ENCODE results near the gene SREK1. TPM values are rescaled to one million over a fixed set of nuclear protein-coding genes. Genes with fewer than 3 reads are reported as not detected.

Gene SREK1
- total RNA-seq, 1 experiment from 2014 or later: 99.6 TPM

- peaks cover 6% of the 10 kb centered on the region for H3K36me3 Mint-ChIP-seq (ENCODE audit: insufficient read depth, unreplicated experiment)
- CTCF ChIA-PET: no interaction called here
- no peaks in the 10 kb centered on the region for H3K27me3 Mint-ChIP-seq (ENCODE audit: unreplicated experiment)
- H3K4me3 Mint-ChIP-seq (ENCODE audit: low read depth, unreplicated experiment): no peak overlapping the region
- TF ChIP-seq, protein P1, sequence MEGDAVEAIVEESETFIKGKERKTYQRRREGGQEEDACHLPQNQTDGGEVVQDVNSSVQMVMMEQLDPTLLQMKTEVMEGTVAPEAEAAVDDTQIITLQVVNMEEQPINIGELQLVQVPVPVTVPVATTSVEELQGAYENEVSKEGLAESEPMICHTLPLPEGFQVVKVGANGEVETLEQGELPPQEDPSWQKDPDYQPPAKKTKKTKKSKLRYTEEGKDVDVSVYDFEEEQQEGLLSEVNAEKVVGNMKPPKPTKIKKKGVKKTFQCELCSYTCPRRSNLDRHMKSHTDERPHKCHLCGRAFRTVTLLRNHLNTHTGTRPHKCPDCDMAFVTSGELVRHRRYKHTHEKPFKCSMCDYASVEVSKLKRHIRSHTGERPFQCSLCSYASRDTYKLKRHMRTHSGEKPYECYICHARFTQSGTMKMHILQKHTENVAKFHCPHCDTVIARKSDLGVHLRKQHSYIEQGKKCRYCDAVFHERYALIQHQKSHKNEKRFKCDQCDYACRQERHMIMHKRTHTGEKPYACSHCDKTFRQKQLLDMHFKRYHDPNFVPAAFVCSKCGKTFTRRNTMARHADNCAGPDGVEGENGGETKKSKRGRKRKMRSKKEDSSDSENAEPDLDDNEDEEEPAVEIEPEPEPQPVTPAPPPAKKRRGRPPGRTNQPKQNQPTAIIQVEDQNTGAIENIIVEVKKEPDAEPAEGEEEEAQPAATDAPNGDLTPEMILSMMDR (IDR thresholded peaks at IDR 0.05; ENCODE audit: unreplicated experiment): no peak
- peaks cover 20% of the 10 kb centered on the region for H3K4me1 Mint-ChIP-seq (ENCODE audit: low read depth, unreplicated experiment)
- H3K9me3 Mint-ChIP-seq (ENCODE audit: low read depth, unreplicated experiment): no peaks in the 10 kb centered on the region
- DNase-seq: no peak
- H3K27ac Mint-ChIP-seq (ENCODE audit: unreplicated experiment): no peak overlapping the region
- intact Hi-C loops (cut with micrococcal nuclease; ENCODE audit: unreplicated experiment): no loop called here
- no TSS peak for BruUV-seq (replicated peaks)
Measured at GRCh38 chr5:66151030-66151429, 6.9 kb downstream of the SREK1 start.

DNA sequence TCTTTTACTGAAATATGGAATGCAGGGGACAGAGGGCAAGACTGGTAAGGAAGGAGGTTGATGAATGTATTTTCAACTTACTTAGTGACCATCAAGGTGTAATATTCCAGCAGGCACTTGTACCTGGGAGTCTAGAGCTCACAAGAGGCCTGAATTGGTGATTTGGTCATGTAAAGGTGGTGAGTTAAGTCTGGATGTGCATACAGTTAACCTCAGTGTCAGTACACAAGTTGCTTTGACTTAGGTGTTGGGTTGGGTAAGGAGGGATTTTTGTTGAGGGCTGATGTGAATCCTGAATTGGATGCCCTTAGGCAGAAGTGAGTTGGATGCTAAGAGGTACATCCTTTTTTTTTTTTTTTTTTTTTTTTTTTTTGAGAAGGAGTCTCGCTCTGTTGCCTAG, 7.4 kb downstream of the SREK1 start:
- peaks cover 20% of the 10 kb centered on the region for H3K4me1 Mint-ChIP-seq (ENCODE audit: low read depth, unreplicated experiment)
- H3K9me3 Mint-ChIP-seq (ENCODE audit: low read depth, unreplicated experiment): no peaks in the 10 kb centered on the region
- H3K27me3 Mint-ChIP-seq (ENCODE audit: unreplicated experiment): no peaks in the 10 kb centered on the region
- no TSS peak for BruUV-seq (replicated peaks)
- CTCF ChIA-PET: interaction anchor here (0.7 kb wide), 1 partner anchor 143 kb away, joined by 5 read pairs; no protein-coding TSS in a partner anchor
- TF ChIP-seq, protein P1 (IDR thresholded peaks at IDR 0.05; ENCODE audit: unreplicated experiment): no peak
- intact Hi-C loops (cut with micrococcal nuclease; ENCODE audit: unreplicated experiment): no loop called here
- no peak overlapping the region for H3K4me3 Mint-ChIP-seq (ENCODE audit: low read depth, unreplicated experiment)
- H3K36me3 Mint-ChIP-seq (ENCODE audit: insufficient read depth, unreplicated experiment): peaks cover 1% of the 10 kb centered on the region
- DNase-seq: no peak
- H3K27ac Mint-ChIP-seq (ENCODE audit: unreplicated experiment): no peak overlapping the region

DNA sequence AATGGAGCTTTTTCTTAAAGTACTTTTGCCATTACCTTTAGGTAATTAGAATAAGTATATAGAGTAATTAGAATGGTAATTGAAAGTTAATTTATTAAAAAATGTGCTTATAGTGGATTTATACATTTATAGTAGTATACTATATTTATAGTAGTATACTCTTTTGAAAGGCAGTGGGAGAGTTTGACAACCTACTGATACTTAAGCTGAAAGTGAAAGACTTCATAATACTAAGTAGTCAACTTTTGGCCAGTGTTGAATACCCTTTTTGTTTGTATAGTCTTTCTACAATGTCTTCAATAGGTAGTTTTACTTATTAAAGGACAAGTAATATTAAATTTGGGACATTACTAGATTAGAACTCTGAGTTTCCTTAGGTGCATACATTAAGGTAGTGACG, 12.9 kb downstream of the SREK1 start:
- intact Hi-C loops (cut with micrococcal nuclease; ENCODE audit: unreplicated experiment): no loop called here
- no TSS peak for BruUV-seq (replicated peaks)
- H3K4me1 Mint-ChIP-seq (ENCODE audit: low read depth, unreplicated experiment): peaks cover 8% of the 10 kb centered on the region
- CTCF ChIA-PET: interaction anchor here (1.2 kb wide), 1 partner anchor 11 kb away, joined by 5 read pairs; no protein-coding TSS in a partner anchor
- H3K4me3 Mint-ChIP-seq (ENCODE audit: low read depth, unreplicated experiment): no peak overlapping the region
- no peaks in the 10 kb centered on the region for H3K27me3 Mint-ChIP-seq (ENCODE audit: unreplicated experiment)
- TF ChIP-seq, protein P1 (IDR thresholded peaks at IDR 0.05; ENCODE audit: unreplicated experiment): no peak
- no peak overlapping the region for H3K27ac Mint-ChIP-seq (ENCODE audit: unreplicated experiment)
- H3K9me3 Mint-ChIP-seq (ENCODE audit: low read depth, unreplicated experiment): no peaks in the 10 kb centered on the region
- DNase-seq: no peak
- peaks cover 17% of the 10 kb centered on the region for H3K36me3 Mint-ChIP-seq (ENCODE audit: insufficient read depth, unreplicated experiment)

- TF ChIP-seq, protein P1 (IDR thresholded peaks at IDR 0.05; ENCODE audit: unreplicated experiment): no peak
- Mint-ChIP-seq H3K9me3 (ENCODE audit: low read depth, unreplicated experiment) (no peaks in the 10 kb centered on the region), H3K27ac (ENCODE audit: unreplicated experiment) (no peak overlapping the region), H3K4me3 (ENCODE audit: low read depth, unreplicated experiment) (no peak overlapping the region), H3K36me3 (ENCODE audit: insufficient read depth, unreplicated experiment) (peaks cover 37% of the 10 kb centered on the region), H3K4me1 (ENCODE audit: low read depth, unreplicated experiment) (no peaks in the 10 kb centered on the region), H3K27me3 (ENCODE audit: unreplicated experiment) (no peaks in the 10 kb centered on the region)
- no TSS peak for BruUV-seq (replicated peaks)
- CTCF ChIA-PET: no interaction called here
- DNase-seq: no peak
- intact Hi-C loops (cut with micrococcal nuclease; ENCODE audit: unreplicated experiment): no loop called here
Measured at GRCh38 chr5:66161356-66161755, 17.3 kb downstream of the SREK1 start.

Data from Calu3 (cell line).